Measurements from ENCODE around the gene ACSS2. TPM values are rescaled to one million over a fixed set of nuclear protein-coding genes. Genes with fewer than 3 reads are reported as not detected.

The ACSS2 gene, protein sequence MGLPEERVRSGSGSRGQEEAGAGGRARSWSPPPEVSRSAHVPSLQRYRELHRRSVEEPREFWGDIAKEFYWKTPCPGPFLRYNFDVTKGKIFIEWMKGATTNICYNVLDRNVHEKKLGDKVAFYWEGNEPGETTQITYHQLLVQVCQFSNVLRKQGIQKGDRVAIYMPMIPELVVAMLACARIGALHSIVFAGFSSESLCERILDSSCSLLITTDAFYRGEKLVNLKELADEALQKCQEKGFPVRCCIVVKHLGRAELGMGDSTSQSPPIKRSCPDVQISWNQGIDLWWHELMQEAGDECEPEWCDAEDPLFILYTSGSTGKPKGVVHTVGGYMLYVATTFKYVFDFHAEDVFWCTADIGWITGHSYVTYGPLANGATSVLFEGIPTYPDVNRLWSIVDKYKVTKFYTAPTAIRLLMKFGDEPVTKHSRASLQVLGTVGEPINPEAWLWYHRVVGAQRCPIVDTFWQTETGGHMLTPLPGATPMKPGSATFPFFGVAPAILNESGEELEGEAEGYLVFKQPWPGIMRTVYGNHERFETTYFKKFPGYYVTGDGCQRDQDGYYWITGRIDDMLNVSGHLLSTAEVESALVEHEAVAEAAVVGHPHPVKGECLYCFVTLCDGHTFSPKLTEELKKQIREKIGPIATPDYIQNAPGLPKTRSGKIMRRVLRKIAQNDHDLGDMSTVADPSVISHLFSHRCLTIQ
- total RNA-seq = 10 to 100 TPM; 12.3 to 30.9 (median 15.9) TPM

DNA sequence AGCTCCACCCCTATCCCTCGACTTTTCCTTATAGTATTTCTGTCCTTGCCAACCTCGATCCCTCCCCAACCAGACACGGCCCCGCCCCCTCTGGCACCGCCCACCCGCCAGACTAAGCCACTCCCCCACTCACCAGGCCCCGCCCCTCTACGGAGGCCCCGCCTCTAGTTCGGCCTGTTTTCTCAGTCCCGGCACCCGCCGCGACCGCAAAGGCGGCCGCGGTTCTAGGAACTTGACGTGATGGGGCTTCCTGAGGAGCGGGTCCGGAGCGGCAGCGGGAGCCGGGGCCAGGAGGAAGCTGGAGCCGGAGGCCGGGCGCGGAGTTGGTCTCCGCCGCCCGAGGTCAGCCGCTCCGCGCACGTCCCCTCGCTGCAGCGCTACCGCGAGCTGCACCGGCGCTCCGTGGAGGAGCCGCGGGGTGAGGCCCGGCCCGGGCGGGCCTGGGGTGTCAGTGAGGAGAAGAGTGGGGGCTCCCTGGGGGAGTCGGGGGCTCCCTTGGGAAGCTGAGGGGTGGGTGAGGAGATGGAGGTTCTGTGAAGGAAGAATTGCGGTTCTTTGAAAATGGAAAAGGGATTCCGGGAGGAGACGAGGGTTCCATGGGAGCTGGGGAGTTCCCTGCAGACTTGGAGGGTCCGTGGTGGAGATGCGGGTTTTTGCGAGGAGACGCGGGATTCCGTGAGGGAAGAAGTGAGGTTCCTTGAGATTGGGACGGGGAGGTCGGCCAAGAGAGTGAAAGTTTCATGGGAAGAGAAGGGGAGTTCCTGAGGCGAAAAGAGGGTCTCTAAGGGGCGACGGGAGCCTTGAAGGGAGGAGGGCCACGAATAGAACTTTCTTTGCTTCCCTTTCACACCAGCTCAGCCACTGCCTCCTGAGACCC, at the start of gene ACSS2:
Gene ACSS2, plus strand, starts transcription at position 207 of the 877 bp plus-strand sequence. Its CDS starts 34 bp downstream, at position 241.
- Histone ChIP-seq H3K4me3 (peak within 1 kb of the TSS; percentile 45 to 87 (median 58)), H3K27ac (peak within 1 kb of the TSS; percentile 15 to 20), H3K4me1 (replicated peaks in 1 of 2) (peaks cover 3 to 5% of the 10 kb centered on the region in 2 donors)
- 0 to 13% (median 0%) methylated on average over 1 to 12 of the region's 63 CpGs; no CpG with 5 or more reads in 5 of the 10 experiments for WGBS, 10 experiments
- peak in 6 of 8 experiments; percentile 26 to 51 (median 42) for ATAC-seq (replicated peaks in 6 of 8)
- in situ Hi-C loops (cut with MboI; ENCODE audit: low pct_unique_long_range_greater_than_20kb in 2 of 9, low sequenced_read_pairs in 9 of 9, unreplicated experiment in 9 of 9) = no loop called here

DNA sequence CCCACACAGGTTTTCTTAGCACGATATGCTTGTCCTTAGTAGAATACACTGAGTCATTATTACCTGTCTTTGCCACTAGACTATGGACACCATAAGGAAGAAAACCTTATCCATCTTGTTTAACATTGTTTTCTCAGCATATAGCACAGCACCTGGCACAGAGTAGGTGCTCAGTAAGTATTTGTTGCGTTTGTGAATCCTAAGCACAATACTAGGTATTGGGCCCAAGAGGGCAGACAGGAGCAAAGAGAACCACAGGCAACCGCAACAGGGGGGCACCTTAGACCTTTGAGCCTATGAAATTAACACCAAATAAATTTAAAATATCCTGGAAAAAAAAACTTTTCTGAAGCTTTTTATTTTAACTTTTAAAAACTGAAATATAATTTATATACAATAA, 47.2 kb upstream of the ACSS2 start:
- H3K27ac ChIP-seq = no peak overlapping the region
- H3K4me1 ChIP-seq (replicated peaks in 1 of 2) = no peaks in the 10 kb centered on the region
- WGBS, 10 experiments = 53 to 100% (median 88%) methylated on average over 1 to 3 of the region's 3 CpGs
- ATAC-seq (replicated peaks in 6 of 8) = no peak
- in situ Hi-C loops (cut with MboI; ENCODE audit: low pct_unique_long_range_greater_than_20kb in 2 of 9, low sequenced_read_pairs in 9 of 9, unreplicated experiment in 9 of 9) = loop anchor here in 1 of 9 experiments (25.0 kb wide), 1 partner anchor 383 kb away; no protein-coding TSS in a partner anchor
- no peak overlapping the region for H3K4me3 ChIP-seq

DNA sequence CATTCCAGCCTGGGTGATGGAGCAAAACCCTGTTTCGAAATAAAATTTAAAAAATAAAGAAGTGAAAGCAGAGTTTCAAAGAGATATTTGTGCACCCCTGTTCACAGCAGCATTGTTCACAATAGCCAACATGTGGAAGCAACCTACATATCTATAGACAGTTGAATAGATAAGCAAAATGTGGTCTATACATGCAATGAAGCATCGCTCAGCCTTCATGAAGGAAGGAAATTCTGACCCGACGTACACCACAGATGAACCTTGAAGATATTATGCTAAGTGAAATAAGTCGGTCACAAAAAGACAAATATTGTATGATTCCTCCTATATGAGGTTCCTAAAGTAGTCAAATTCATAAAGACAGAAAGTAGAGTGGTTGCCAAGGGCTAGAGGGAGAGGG, 44.5 kb upstream of the ACSS2 start:
- in situ Hi-C loops (cut with MboI; ENCODE audit: low pct_unique_long_range_greater_than_20kb in 2 of 9, low sequenced_read_pairs in 9 of 9, unreplicated experiment in 9 of 9) = loop anchor here in 1 of 9 experiments (25.0 kb wide), 1 partner anchor 380 kb away; no protein-coding TSS in a partner anchor
- ATAC-seq (replicated peaks in 6 of 8) = no peak
- Histone ChIP-seq H3K4me1 (replicated peaks in 1 of 2) (no peaks in the 10 kb centered on the region), H3K27ac (no peak overlapping the region), H3K4me3 (no peak overlapping the region)
- WGBS, 10 experiments = 10 to 87% (median 74%) methylated on average over 1 to 5 of the region's 5 CpGs; no CpG with 5 or more reads in 1 of the 10 experiments

DNA sequence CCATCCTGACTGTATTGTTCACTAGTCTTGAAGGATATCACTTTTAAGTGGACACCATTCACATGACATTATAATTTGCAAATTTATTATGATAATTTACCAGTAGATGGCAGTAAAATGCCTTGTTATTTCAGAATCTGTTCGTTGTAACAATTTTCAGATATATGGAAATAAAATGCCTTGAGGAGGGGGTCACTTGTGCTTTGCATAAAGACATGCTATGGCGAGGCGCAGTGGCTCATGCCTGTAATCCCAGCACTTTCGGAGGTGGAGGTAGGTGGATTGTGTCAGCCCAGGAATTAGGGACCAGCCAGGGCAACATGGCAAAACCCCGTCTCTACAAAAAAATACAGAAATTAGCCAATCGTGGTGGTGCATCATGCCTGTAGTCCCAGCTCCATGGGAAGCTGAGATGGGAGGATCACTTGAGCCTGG, 41.9 kb upstream of the ACSS2 start:
- H3K4me1 ChIP-seq (replicated peaks in 1 of 2) = no peaks in the 10 kb centered on the region
- WGBS, 10 experiments = 3 to 81% (median 52%) methylated on average over 1 to 6 of the region's 6 CpGs; no CpG with 5 or more reads in 4 of the 10 experiments
- in situ Hi-C loops (cut with MboI; ENCODE audit: low pct_unique_long_range_greater_than_20kb in 2 of 9, low sequenced_read_pairs in 9 of 9, unreplicated experiment in 9 of 9) = loop anchor here in 1 of 9 experiments (25.0 kb wide), 1 partner anchor 378 kb away; no protein-coding TSS in a partner anchor
- ATAC-seq (replicated peaks in 6 of 8) = peak in 7 of 8 experiments; percentile 11 to 81 (median 35)
- no peak overlapping the region for H3K4me3 ChIP-seq
- no peak overlapping the region for H3K27ac ChIP-seq

DNA sequence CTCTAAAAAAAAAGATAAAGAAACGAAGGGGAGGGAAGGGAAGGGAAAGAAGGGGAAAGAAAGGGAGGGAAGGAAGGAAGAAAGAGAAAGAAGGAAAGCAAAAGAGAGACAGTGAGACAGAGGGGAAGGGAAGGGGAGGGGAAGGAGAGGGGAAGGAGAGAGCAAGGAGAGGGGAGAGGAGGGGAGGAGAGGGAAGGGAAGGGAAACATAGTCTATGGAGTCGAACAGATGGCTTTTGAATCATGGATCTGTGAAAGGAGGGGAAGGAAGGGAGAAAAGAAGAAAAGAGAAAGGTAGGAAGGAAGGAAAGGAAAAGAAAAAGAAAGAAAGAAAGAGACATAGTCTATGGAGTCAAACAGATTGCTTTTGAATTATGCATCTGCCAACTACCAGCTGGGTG, 34.3 kb upstream of the ACSS2 start:
- no peak overlapping the region for H3K27ac ChIP-seq
- no peak overlapping the region for H3K4me3 ChIP-seq
- ATAC-seq (replicated peaks in 6 of 8) = no peak
- H3K4me1 ChIP-seq (replicated peaks in 1 of 2) = no peaks in the 10 kb centered on the region
- in situ Hi-C loops (cut with MboI; ENCODE audit: low pct_unique_long_range_greater_than_20kb in 2 of 9, low sequenced_read_pairs in 9 of 9, unreplicated experiment in 9 of 9) = loop anchor here in 1 of 9 experiments (25.0 kb wide), 1 partner anchor 370 kb away; no protein-coding TSS in a partner anchor
- 42 to 80% (median 54%) methylated on average over 1 to 2 of the region's 2 CpGs; no CpG with 5 or more reads in 5 of the 10 experiments for WGBS, 10 experiments

DNA sequence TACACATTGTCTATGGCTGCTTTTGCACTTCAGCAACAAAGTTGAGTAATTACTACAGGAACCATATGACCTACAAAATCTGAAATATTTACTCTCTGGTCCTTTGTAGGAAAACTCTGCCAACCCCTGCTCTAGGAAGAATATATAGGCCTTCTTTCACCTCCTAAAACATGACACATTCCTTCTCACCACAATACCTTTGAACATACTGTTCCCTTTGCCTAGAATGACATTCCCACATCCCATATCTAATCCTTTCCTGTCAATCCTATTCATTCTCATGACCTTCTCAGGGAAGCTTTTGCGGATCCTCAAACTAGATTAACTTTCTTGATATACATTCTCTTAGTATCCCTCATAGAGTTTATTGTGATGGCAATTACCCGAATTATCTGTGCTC, 33.0 kb upstream of the ACSS2 start:
- no peak for ATAC-seq (replicated peaks in 6 of 8)
- 86 to 100% (median 100%) methylated on average over 1 to 2 of the region's 2 CpGs; no CpG with 5 or more reads in 2 of the 10 experiments for WGBS, 10 experiments
- in situ Hi-C loops (cut with MboI; ENCODE audit: low pct_unique_long_range_greater_than_20kb in 2 of 9, low sequenced_read_pairs in 9 of 9, unreplicated experiment in 9 of 9) = loop anchor here in 1 of 9 experiments (25.0 kb wide), 1 partner anchor 369 kb away; no protein-coding TSS in a partner anchor
- H3K4me3 ChIP-seq = no peak overlapping the region
- no peaks in the 10 kb centered on the region for H3K4me1 ChIP-seq (replicated peaks in 1 of 2)
- H3K27ac ChIP-seq = no peak overlapping the region

DNA sequence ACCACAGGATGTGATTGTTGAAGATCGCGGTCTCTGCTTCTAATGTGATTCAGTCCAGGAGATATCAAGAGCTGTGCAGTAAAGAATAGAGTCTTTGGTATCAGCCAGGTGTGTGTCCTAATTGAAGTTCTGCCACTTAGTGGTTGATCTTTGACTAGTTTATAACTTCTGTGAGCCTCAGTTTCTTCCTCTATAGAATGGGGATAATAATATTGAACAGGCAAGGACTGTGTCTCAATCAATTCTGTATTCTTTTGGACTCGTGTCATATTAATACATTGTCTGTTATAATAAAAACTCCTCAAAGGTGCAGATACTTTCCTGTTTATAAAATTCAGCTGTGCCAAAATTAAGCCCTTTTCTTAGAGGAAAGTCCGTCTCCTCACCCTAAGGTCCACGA, 27.8 kb upstream of the ACSS2 start:
- no peaks in the 10 kb centered on the region for H3K4me1 ChIP-seq (replicated peaks in 1 of 2)
- no peak overlapping the region for H3K4me3 ChIP-seq
- in situ Hi-C loops (cut with MboI; ENCODE audit: low pct_unique_long_range_greater_than_20kb in 2 of 9, low sequenced_read_pairs in 9 of 9, unreplicated experiment in 9 of 9) = loop anchor here in 1 of 9 experiments (25.0 kb wide), 1 partner anchor 364 kb away; no protein-coding TSS in a partner anchor
- 67 to 100% (median 93%) methylated on average over 1 to 5 of the region's 5 CpGs; no CpG with 5 or more reads in 2 of the 10 experiments for WGBS, 10 experiments
- ATAC-seq (replicated peaks in 6 of 8) = no peak
- H3K27ac ChIP-seq = no peak overlapping the region

DNA sequence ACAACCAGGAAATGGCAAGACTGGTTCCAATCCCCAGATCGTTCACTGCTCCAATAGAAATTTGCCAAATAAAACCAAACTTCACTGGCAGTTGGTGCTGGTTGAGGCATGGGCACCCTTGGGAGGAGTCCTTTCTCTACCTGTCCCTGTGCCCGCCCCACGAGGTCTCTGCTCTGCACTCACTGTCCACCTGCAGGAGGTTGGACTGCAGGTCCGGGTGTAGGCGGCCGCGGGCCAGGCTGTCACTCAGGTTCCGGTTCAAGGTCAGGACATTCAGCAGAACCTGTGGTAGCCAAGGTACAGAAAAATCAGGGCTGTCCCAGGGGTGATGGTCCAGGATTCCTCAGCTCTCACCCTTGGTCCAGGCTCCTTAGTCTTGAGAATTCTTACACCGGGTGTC, 26.6 kb upstream of the ACSS2 start:
- 0 to 100% (median 90%) methylated on average over 1 to 2 of the region's 9 CpGs; no CpG with 5 or more reads in 5 of the 10 experiments for WGBS, 10 experiments
- H3K27ac ChIP-seq = no peak overlapping the region
- H3K4me3 ChIP-seq = no peak overlapping the region
- H3K4me1 ChIP-seq (replicated peaks in 1 of 2) = no peaks in the 10 kb centered on the region
- in situ Hi-C loops (cut with MboI; ENCODE audit: low pct_unique_long_range_greater_than_20kb in 2 of 9, low sequenced_read_pairs in 9 of 9, unreplicated experiment in 9 of 9) = loop anchor here in 2 of 9 experiments (25.0 kb wide), 1 partner anchor 363 kb away; no protein-coding TSS in a partner anchor
- ATAC-seq (replicated peaks in 6 of 8) = no peak

DNA sequence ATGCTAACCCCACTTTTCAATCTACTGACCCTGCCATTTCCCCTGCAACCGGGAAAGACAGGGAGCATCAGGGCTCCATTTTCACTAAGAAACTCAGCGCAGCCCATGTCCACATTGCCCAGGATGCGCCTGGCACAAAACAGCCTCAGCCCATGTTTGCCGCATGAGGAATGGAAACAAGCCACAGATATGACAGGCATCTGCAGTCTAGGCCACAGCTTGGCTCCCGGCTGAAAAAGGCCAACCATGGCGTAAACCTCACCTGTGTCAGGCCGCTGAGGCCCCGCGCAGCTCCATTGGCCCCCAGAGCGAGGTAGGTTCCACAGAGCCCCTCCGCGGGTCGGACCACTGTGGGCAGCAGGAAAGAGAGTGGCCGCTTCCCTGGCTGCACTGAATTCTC, 25.4 kb upstream of the ACSS2 start:
- in situ Hi-C loops (cut with MboI; ENCODE audit: low pct_unique_long_range_greater_than_20kb in 2 of 9, low sequenced_read_pairs in 9 of 9, unreplicated experiment in 9 of 9) = loop anchor here in 1 of 9 experiments (25.0 kb wide), 1 partner anchor 361 kb away; no protein-coding TSS in a partner anchor
- no peak overlapping the region for H3K27ac ChIP-seq
- no peak overlapping the region for H3K4me3 ChIP-seq
- H3K4me1 ChIP-seq (replicated peaks in 1 of 2) = no peaks in the 10 kb centered on the region
- 85 to 100% (median 98%) methylated on average over 1 to 7 of the region's 14 CpGs; no CpG with 5 or more reads in 3 of the 10 experiments for WGBS, 10 experiments
- ATAC-seq (replicated peaks in 6 of 8) = no peak

DNA sequence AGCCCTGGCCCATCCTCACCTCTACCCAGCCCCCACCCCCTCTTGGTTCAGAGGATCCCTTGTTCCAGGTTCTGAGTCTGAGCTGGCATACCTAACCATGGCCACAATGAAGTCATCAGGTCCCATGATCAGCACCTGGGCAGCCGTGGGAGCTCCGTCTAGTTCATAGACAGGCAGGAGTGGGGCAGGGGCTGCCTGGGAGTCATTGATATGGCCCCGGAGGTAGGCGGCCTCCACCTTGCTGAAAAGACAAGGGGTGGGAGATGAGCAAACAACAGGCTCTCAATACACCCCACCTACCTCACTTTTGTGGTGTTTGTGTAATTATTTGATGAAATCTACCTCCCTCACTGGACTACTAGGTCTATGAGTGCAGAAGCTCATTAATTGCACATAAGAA, 24.1 kb upstream of the ACSS2 start:
- 72 to 100% (median 95%) methylated on average over 1 to 2 of the region's 4 CpGs; no CpG with 5 or more reads in 6 of the 10 experiments for WGBS, 10 experiments
- no peaks in the 10 kb centered on the region for H3K4me1 ChIP-seq (replicated peaks in 1 of 2)
- no peak overlapping the region for H3K27ac ChIP-seq
- no peak overlapping the region for H3K4me3 ChIP-seq
- no peak for ATAC-seq (replicated peaks in 6 of 8)
- in situ Hi-C loops (cut with MboI; ENCODE audit: low pct_unique_long_range_greater_than_20kb in 2 of 9, low sequenced_read_pairs in 9 of 9, unreplicated experiment in 9 of 9) = loop anchor here in 1 of 9 experiments (25.0 kb wide), 1 partner anchor 360 kb away; no protein-coding TSS in a partner anchor

DNA sequence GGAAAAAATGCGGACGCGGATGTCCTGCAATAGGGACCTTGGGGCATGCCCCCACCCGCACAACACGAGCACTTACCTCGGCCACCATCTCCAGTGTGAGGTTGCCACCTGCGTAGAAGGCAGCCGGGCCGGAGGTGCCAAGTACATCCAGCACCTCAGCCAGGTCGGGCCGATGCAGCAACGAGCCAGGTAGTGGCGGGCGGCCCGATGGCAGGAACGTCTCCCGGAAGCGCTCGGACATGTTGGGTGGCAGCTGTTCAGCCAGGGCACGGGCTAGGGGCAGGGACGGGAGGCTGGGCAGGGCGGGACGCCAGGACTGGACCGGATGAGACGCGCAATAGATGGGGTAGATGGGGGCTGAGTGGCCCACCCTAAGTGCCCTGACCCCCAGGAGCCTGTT, 17.0 kb upstream of the ACSS2 start:
- H3K4me3 ChIP-seq = no peak overlapping the region
- 90% methylated on average over 2 of the region's 26 CpGs; no CpG with 5 or more reads in 9 of the 10 experiments for WGBS, 10 experiments
- no peak for ATAC-seq (replicated peaks in 6 of 8)
- in situ Hi-C loops (cut with MboI; ENCODE audit: low pct_unique_long_range_greater_than_20kb in 2 of 9, low sequenced_read_pairs in 9 of 9, unreplicated experiment in 9 of 9) = loop anchor here in 1 of 9 experiments (25.0 kb wide), 1 partner anchor 353 kb away; no protein-coding TSS in a partner anchor
- no peak overlapping the region for H3K27ac ChIP-seq
- H3K4me1 ChIP-seq (replicated peaks in 1 of 2) = no peaks in the 10 kb centered on the region
